ENCODE measurements around the gene OXSM. TPM values are rescaled to one million over a fixed set of nuclear protein-coding genes. Genes with fewer than 3 reads are reported as not detected.
A peak's percentile ranks its signal among the peaks of the same experiment; 100 is the strongest.

Gene OXSM
- total RNA-seq, 6 donors from 2014 or later = 4.2 to 9.1 (median 7.8) TPM

GRCh38 chr3:25783661-25784512 lies 6.0 kb upstream of the OXSM start:
- H3K27ac ChIP-seq = peak overlapping the region; percentile 90 to 98 (median 92)
- DNase-seq = peak in 1 of 2 donors; percentile 60
- TF ChIP-seq POLR2AphosphoS5 (IDR thresholded peaks at IDR 0.05) = no peak
- no peak for TF ChIP-seq EP300 (IDR thresholded peaks at IDR 0.05)
- TF ChIP-seq POLR2A (IDR thresholded peaks at IDR 0.05) = no peak
- no peak for TF ChIP-seq CTCF (IDR thresholded peaks at IDR 0.05)
- H3K4me1 ChIP-seq = peaks cover 11 to 21% (median 17%) of the 10 kb centered on the region in 4 donors
- no peaks in the 10 kb centered on the region for H3K36me3 ChIP-seq
- ATAC-seq (ENCODE audit: low FRiP score in 2 of 2) = peak; percentile 71 to 76
- peak overlapping the region; percentile 66 to 99 (median 84) for H3K4me3 ChIP-seq
- WGBS, 2 donors = 11 to 33% methylated on average over 15 to 34 of the region's 34 CpGs
- peaks cover 0 to 5% (median 0%) of the 10 kb centered on the region in 4 donors for H3K9me3 ChIP-seq
- no peaks in the 10 kb centered on the region for H3K27me3 ChIP-seq

- Histone ChIP-seq H3K4me3 (no peak overlapping the region), H3K27me3 (no peaks in the 10 kb centered on the region), H3K9me3 (peaks cover 0 to 5% (median 0%) of the 10 kb centered on the region in 4 donors), H3K36me3 (no peaks in the 10 kb centered on the region), H3K4me1 (peaks cover 17 to 27% (median 20%) of the 10 kb centered on the region in 4 donors), H3K27ac (no peak overlapping the region)
- DNase-seq (no peak), ATAC-seq (ENCODE audit: low FRiP score in 2 of 2) (no peak)
- WGBS, 2 donors = 88 to 96% methylated on average over 1 of the region's 1 CpG
- no peak for TF ChIP-seq POLR2AphosphoS5 (IDR thresholded peaks at IDR 0.05)
- no peak for TF ChIP-seq POLR2A (IDR thresholded peaks at IDR 0.05)
- TF ChIP-seq EP300 (IDR thresholded peaks at IDR 0.05) = no peak
Observed at GRCh38 chr3:25784971-25785370, 4.9 kb upstream of the OXSM start.

- no peaks in the 10 kb centered on the region for H3K27me3 ChIP-seq
- no peak for DNase-seq
- no peak overlapping the region for H3K27ac ChIP-seq
- TF ChIP-seq EP300 (IDR thresholded peaks at IDR 0.05) (no peak), POLR2A (IDR thresholded peaks at IDR 0.05) (no peak), POLR2AphosphoS5 (IDR thresholded peaks at IDR 0.05) (no peak), CTCF (IDR thresholded peaks at IDR 0.05) (no peak)
- H3K36me3 ChIP-seq = no peaks in the 10 kb centered on the region
- 81 to 91% methylated on average over 3 of the region's 3 CpGs for WGBS, 2 donors
- no peak for ATAC-seq (ENCODE audit: low FRiP score in 2 of 2)
- peaks cover 20 to 33% (median 25%) of the 10 kb centered on the region in 4 donors for H3K4me1 ChIP-seq
- H3K4me3 ChIP-seq = no peak overlapping the region
- peaks cover 0 to 5% (median 0%) of the 10 kb centered on the region in 4 donors for H3K9me3 ChIP-seq
Observed at GRCh38 chr3:25785826-25786225, 4.1 kb upstream of the OXSM start.

- WGBS, 2 donors = 93 to 95% methylated on average over 3 of the region's 3 CpGs
- DNase-seq = no peak
- H3K4me1 ChIP-seq = peaks cover 16 to 26% (median 21%) of the 10 kb centered on the region in 4 donors
- H3K27me3 ChIP-seq = no peaks in the 10 kb centered on the region
- no peaks in the 10 kb centered on the region for H3K36me3 ChIP-seq
- no peak for TF ChIP-seq POLR2AphosphoS5 (IDR thresholded peaks at IDR 0.05)
- TF ChIP-seq POLR2A (IDR thresholded peaks at IDR 0.05) = no peak
- no peak for TF ChIP-seq CTCF (IDR thresholded peaks at IDR 0.05)
- TF ChIP-seq EP300 (IDR thresholded peaks at IDR 0.05) = no peak
- H3K4me3 ChIP-seq = no peak overlapping the region
- no peak overlapping the region for H3K27ac ChIP-seq
- peaks cover 0 to 5% (median 0%) of the 10 kb centered on the region in 4 donors for H3K9me3 ChIP-seq
- no peak for ATAC-seq (ENCODE audit: low FRiP score in 2 of 2)
Observed at GRCh38 chr3:25787689-25788088, 2.2 kb upstream of the OXSM start.

- H3K27me3 ChIP-seq = no peaks in the 10 kb centered on the region
- H3K4me3 ChIP-seq = peak overlapping the region; percentile 50 to 69 (median 57)
- no peaks in the 10 kb centered on the region for H3K9me3 ChIP-seq
- H3K36me3 ChIP-seq = no peaks in the 10 kb centered on the region
- TF ChIP-seq EP300 (IDR thresholded peaks at IDR 0.05) (no peak), POLR2A (IDR thresholded peaks at IDR 0.05) (no peak), CTCF (IDR thresholded peaks at IDR 0.05) (no peak)
- WGBS, 2 donors = 31 to 39% methylated on average over 2 of the region's 2 CpGs
- H3K27ac ChIP-seq = peak overlapping the region; percentile 74 to 89 (median 88)
- DNase-seq = no peak
- ATAC-seq (ENCODE audit: low FRiP score in 2 of 2) = no peak
- peaks cover 15 to 23% (median 19%) of the 10 kb centered on the region in 4 donors for H3K4me1 ChIP-seq
Observed at GRCh38 chr3:25789209-25789595, 688 bp upstream of the OXSM start.
